GM23248 (cell line): ENCODE results near the gene NMUR2.

Source experiments
- EZH2 ChIP-seq: fragments of 200-600 bp; sonication (generic); IDR thresholded peaks from 2 replicates; pipeline ENCODE4 v1.6.1; 2018; ENCODE audit warnings: antibody characterized with exemption, mild to moderate bottlenecking; ENCODE audit not compliant: insufficient read depth, poor library complexity, severe bottlenecking
- EZH2phosphoT487 ChIP-seq: fragments of 200-600 bp; sonication (generic); IDR thresholded peaks from 2 replicates; pipeline ENCODE4 v1.6.1; 2018; ENCODE audit warnings: antibody characterized with exemption, moderate library complexity, mild to moderate bottlenecking, low read depth; ENCODE audit not compliant: insufficient read depth

GRCh38 chr5:152400846-152401245 is 4.2 kb downstream of the NMUR2 start:
- TF ChIP-seq EZH2 (no peak), EZH2phosphoT487 (no peak)
